ENCODE data around the gene ADORA3.

Gene ADORA3

DNA sequence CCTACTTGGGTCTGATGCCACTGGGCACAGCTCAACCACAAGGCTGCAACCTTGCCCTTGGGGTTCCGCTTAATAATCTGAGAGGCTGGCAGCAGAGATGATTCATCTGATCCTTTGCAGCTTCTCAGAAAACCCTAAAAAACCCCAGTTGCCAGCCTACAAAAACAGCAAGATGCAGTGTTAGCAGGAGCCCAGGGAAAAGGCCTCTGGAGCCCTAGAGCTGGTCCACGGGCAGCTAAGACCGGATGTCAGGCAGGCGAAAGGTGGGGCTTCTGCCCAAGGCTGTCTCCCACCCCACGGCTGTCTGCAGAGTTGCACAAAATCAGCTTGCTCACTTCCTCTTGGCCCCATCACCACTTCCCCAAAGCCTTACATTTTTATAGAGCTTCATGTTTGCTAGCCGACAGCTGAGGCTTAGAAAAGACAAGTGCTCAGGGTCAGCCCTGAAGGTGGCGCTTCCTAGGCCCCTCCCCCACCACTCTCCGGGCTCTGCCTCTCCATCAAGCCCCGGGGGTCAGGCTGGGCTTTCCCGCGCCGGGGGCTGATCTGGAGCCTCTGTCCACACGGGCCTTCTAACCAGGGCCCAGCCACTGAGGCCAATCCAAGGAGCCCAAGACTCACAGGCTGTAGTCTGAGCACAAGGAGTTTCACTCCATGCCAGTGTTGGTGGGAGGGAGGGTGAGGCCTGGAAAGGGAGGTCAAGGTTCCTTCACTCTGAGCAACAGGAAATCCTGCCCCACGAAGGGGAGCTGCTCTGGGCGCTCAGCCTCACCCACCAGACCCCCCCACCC is 4.2 kb upstream of the ADORA3 start:
- DNase-seq = no peak

DNA sequence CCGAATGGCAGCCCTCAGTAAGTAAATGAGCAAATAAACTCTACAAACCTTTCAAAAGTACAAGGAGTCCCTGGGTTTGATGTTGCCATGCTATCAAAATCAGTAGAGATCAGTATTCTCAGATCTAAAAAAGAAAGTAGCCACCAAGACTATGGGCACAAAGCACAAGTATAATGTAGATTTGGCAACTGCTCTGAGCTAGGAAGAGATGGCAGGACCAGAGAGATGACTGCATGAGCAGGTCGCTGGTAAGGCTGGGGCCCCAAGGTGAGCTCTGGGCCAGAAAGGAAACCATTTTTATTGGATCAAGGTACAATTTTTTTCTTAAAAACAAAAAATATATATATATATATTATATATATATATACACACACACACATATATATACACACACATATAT is 3.1 kb upstream of the ADORA3 start:
- no peak for DNase-seq

DNA sequence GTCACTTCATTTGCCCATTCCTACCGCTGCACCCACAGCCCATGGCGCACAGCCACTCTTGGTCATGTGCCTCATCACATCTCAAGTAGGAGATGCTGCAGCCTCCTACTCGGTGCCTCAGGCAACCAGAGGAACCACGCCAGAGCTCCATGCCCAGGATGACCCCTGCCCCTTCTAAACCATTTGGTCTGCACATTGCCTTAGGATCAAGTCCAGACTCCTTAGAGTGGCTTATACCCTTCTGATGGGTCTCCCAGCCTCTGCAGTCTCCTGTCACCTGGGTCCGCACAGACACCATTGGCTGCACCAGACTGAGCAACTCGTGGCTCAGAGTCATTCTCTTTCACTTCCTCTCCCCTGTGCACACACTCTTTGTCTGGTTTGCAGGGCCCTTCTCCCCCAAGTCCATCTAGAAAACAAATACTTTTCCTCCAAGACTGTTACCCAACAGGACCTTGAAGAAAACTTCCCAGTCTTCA is 2.2 kb upstream of the ADORA3 start:
- DNase-seq = no peak

GRCh38 chr1:111504097-111504496 is 664 bp upstream of the ADORA3 start:
- DNase-seq = no peak

DNA sequence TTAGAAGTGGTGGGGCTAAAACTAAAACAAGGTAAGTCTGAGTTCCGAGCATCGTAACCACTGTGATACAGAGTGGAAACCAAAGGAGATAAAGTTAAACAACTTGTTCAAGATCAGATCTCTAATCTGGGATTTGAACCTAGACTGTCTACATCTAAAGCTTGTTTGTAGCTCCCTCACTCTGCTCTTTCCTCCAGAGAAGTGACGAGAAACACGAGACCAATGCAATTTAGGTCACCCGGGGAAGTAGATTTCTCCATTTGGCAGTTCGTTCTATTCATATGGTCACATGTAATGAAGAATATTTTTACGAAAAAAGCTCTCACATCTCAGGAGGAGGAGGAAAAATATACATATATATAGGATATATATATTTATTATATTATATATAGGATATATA is 1.8 kb downstream of the ADORA3 start:
- DNase-seq = no peak

GRCh38 chr1:111499026-111499785 is 4.2 kb downstream of the ADORA3 start:
- no peak for DNase-seq

- DNase-seq = no peak
Measured at GRCh38 chr1:111497592-111497991, 5.8 kb downstream of the ADORA3 start.

DNA sequence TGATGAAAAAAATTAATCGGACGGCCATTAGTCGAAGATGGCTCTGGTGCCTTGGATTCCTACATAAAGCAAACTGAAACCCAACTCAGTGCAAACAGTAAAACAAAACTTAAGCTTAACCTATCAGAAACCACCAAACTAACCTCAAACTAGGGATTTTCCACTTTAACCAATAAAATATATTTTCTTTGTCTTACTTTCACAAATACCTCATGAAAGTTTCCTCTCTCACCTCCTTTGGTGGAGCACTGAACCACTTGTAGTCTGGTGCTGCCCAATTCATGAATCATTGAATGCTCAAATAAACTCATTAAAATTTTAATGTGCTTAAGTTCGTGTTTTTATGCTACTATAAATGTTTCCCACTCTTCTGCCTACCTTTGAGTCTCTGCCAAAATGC is 7.0 kb downstream of the ADORA3 start:
- DNase-seq = no peak

- DNase-seq = no peak
Measured at GRCh38 chr1:111491070-111491469, 12.4 kb downstream of the ADORA3 start.

DNA sequence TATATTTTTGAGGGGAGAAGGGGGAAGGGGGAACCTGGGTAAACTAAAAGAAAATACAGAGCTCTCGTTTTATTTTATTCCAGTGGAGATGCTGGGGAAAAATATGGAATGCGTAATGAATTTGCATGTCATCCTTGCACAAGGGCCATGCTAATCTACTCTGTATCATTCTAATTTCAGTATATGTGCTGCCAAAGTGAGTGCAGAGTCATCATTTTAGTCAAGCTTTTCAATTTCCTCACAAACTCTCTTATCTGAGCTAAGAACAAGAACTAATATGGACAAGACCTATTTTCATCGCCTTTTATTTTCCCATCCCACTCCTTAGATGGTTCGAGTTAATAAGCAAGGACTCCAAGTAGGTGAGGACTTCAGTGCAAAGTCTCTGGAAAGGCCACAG is 13.2 kb downstream of the ADORA3 start:
- no peak for DNase-seq

GRCh38 chr1:111489604-111490003 is 13.8 kb downstream of the ADORA3 start:
- DNase-seq = no peak

DNA sequence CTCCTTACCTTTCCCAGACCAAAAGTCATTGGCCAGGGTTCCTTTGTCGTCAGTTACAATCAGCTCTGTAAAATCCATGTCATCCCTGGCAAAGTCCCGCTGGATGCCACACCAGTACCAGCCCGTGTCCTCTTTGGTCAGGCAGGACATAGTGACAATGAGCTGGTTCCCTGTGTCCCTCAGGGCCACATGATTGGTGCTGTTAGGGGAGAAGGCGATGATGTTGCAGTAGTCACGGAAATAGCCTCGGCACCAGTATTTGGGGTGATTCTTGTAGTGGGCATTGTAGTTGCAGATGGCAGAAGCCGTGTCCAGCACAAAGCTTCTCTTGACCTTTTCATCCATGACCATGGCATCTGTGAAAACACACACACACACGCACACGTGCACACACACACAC is 14.8 kb downstream of the ADORA3 start:
- DNase-seq = no peak

GRCh38 chr1:111487133-111487532 is 16.3 kb downstream of the ADORA3 start:
- DNase-seq = no peak

DNA sequence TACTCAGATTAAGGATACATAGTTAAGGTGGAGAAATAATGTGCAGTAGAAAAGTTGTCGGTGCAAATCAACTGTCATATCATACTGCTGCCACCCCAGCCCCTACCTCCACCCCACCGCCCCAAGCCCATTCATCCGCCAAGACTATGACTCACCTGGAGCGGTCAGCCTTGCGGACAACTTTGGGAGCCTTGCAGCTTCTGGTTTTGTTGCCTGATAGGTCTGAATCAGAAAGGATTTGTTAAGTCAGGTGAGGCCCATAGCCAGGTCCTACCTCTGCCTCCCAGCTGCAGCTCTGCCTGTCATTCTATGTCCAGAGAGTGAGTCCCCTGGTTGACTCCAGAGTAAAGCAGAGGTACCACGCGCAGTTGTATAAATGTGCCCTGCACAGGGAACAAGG is 17.0 kb downstream of the ADORA3 start:
- DNase-seq = no peak

- no peak for DNase-seq
Measured at GRCh38 chr1:111484391-111485026, 18.9 kb downstream of the ADORA3 start.

DNA sequence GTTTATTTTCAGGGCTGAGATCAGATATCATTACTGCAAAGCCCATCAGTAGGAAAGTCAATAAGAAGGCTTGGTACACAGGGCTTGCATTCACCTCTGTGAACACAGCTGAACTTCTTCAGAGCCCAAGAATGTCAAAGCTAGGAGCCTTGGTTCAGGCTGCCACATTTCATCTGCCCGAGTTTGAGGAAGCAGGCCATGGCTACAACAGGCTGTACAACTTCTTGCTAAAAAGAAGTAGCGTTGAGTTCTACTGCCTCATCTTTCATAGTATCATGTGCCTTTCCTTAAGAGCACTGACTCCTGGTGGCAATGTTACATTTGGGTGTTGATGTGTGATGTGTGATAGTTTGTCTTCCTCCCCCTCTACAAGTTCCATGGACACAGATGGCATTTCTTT is 19.6 kb downstream of the ADORA3 start:
- DNase-seq = no peak

GRCh38 chr1:111483166-111483565 is 20.3 kb downstream of the ADORA3 start:
- no peak for DNase-seq

- DNase-seq = no peak
Measured at GRCh38 chr1:111481387-111482221, 21.8 kb downstream of the ADORA3 start.

- DNase-seq = no peak
Measured at GRCh38 chr1:111480674-111481073, 22.8 kb downstream of the ADORA3 start.

DNA sequence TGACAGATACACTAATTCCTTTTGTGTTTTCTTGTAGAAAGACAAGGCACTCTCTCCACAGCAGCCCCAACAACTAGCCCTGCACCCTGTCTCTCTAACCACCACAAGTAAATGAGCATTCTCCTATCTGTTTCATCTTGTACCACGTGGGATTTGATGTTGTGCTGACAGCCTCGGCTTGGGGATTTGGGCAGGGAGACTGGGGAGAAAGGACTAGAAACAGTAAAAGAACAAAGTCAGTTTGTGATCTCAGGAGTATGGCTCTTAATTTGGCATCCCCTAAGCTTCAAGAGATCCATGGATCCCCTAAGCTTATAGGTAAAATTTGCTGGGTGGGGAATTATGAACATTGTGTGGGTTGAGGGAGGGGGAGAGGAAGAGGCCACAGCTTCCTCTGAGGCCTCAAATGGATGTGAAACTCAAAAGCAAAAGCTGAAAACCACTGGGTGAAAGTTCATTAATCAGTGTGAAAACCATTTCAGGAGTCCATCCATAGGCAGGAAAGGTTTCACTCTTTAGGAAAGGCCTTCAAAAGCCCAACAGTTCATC is 26.6 kb downstream of the ADORA3 start:
- DNase-seq = no peak

DNA sequence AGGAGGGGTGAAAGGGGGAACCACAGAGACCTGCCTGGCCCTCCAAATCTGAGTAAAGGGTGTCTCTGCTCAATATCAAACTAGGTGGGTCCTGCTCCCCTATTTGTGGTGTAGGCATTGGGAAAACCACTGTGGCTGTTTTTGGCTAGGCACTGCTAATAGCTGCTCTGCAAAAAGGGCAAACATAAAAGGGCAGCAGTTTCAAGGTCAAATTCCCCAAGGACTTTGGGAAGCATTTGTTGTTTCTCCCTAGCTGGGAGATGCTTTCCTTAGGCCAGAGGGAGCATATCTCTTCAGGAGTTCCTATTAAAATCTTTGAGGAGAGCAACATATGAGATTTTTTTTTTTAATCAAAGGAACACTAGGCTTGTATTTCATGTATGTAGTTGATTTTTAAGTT is 27.2 kb downstream of the ADORA3 start:
- no peak for DNase-seq

DNA sequence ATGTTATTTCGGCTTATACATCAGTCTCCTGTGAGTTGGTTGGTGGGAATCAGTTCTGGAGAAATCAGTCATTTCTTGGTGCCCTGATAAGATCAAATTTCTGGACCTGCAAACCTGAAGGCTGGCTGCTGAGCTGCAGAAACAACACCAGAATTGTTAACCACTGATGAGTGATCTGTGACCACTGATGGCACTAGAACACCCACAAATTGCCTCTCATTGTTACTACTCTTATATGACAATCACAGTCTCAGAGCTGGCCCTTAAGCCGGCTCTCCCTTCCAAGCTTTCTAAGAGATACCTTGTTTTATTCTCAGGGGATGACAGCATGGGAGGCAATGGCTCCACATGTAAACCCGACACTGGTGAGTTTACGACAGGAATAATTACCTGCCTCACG is 27.7 kb downstream of the ADORA3 start:
- DNase-seq = no peak

DNA sequence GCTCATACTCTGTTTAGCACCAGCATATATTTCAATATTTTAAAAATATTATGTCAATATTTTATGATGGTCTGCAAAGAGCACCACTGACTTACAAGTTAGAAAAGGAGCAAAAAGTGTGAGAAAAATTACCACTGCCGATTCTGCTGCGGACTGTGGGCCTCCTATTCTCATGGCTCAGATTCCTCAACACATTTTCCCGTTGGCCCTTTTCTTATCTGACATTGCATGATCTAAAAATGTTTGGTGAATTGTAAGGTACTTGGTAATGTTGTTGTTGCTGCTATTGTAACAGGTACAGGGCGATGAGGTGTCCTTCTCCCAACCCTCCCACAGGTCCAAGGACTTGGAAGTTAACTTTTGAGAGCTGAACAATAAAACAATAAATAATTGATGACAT is 28.9 kb downstream of the ADORA3 start:
- DNase-seq = no peak

All from NCI-H446 treated with DMSO at 0.1 percent for 48 hours (cell line).